ENCODE measurements around the gene POLR3B. TPM values are rescaled to one million over a fixed set of nuclear protein-coding genes. Genes with fewer than 3 reads are reported as not detected.

The POLR3B gene
- polyA plus RNA-seq, 1 experiment = 6.4 TPM

GRCh38 chr12:106552228-106552627, 194.7 kb downstream of the POLR3B start:
- DNase-seq (ENCODE audit: low read depth) = no peak
- no peaks in the 10 kb centered on the region for H3K27me3 ChIP-seq (ENCODE audit: control insufficient read depth, insufficient read depth, low read length)
- no peaks in the 10 kb centered on the region for H3K36me3 ChIP-seq (ENCODE audit: control insufficient read depth, insufficient read depth, low read length)
- H3K4me3 ChIP-seq (ENCODE audit: low read depth, low read length) = no peak overlapping the region
- CTCF ChIA-PET = no interaction called here
- TF ChIP-seq CTCF (IDR thresholded peaks at IDR 0.05; ENCODE audit: insufficient read depth, low read depth, low read length) = no peak
- POLR2A ChIA-PET = no interaction called here

Other genes starting within 250 kb of the POLR3B start
- gene NUAK1, start 218.8 kb upstream of the POLR3B start, polyA plus RNA-seq (2011; rRNA removed) = 37.0 and 40.0 TPM in 2 replicates
- 315 and 337 TPM in 2 replicates for gene CKAP4, start 109.7 kb upstream of the POLR3B start, polyA plus RNA-seq (2011; rRNA removed)
- gene TCP11L2, start 55.0 kb upstream of the POLR3B start, polyA plus RNA-seq (2011; rRNA removed) = 16.8 and 22.0 TPM in 2 replicates
- gene RFX4, start 225.3 kb downstream of the POLR3B start, polyA plus RNA-seq (2011; rRNA removed) = not detected in 2 replicates

Data from BJ (cell line).